Measurements from ENCODE around the gene PLCB4. TPM values are rescaled to one million over a fixed set of nuclear protein-coding genes. Genes with fewer than 3 reads are reported as not detected.

The PLCB4 gene
- total RNA-seq, 4 donors from 2014 or later: 2.3 to 3.9 (median 3.3) TPM

DNA sequence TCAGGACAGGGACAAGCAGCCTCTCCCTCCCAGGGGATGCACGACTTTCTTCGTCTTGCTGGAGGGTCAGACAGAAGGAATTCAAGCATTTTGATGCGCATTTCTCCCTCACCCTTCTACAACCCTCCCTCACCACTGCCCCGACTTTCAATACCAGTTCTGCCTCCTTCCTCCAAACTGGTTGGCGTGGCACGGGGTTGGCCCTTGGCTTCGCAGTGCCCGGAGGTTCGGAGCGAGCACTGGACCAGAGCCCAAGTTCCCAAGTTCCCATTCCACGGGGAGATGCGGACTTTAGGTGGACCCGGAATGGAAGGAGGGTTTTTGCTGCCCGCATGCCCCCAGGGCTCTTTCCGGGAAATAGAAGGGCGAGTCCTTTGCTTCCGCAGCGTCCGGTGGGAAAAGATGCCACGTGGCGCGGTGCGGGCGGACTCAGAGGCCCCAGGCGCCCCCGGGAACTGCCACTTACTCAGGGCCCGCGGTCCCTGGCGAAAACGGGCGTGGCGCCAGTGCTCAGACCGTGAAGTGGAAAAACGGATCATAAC lies 437.5 kb downstream of the PLCB4 start:
- ATAC-seq (no peak), DNase-seq (no peak)
- Histone ChIP-seq H3K4me3 (peak overlapping the region in 3 of 4 donors; percentile 7 to 21 (median 15)), H3K9me3 (no peaks in the 10 kb centered on the region), H3K27me3 (peaks cover 33 to 46% (median 34%) of the 10 kb centered on the region in 3 donors), H3K4me1 (peaks cover 0 to 4% of the 10 kb centered on the region in 2 donors), H3K36me3 (no peaks in the 10 kb centered on the region), H3K27ac (no peak overlapping the region)
- TF ChIP-seq, protein P1, sequence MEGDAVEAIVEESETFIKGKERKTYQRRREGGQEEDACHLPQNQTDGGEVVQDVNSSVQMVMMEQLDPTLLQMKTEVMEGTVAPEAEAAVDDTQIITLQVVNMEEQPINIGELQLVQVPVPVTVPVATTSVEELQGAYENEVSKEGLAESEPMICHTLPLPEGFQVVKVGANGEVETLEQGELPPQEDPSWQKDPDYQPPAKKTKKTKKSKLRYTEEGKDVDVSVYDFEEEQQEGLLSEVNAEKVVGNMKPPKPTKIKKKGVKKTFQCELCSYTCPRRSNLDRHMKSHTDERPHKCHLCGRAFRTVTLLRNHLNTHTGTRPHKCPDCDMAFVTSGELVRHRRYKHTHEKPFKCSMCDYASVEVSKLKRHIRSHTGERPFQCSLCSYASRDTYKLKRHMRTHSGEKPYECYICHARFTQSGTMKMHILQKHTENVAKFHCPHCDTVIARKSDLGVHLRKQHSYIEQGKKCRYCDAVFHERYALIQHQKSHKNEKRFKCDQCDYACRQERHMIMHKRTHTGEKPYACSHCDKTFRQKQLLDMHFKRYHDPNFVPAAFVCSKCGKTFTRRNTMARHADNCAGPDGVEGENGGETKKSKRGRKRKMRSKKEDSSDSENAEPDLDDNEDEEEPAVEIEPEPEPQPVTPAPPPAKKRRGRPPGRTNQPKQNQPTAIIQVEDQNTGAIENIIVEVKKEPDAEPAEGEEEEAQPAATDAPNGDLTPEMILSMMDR (IDR thresholded peaks at IDR 0.05 in 4 of 5, conservative IDR thresholded peaks at IDR 0.05 in 1 of 5): no peak
- no peak for TF ChIP-seq POLR2A (IDR thresholded peaks at IDR 0.05)
- in situ Hi-C loops (cut with MboI; ENCODE audit: low sequenced_read_pairs in 4 of 4) (no loop called here), intact Hi-C loops (cut with DNase I; ENCODE audit: low total_unique reads) (no loop called here)

GRCh38 chr20:9506964-9507369 lies 438.1 kb downstream of the PLCB4 start:
- intact Hi-C loops (cut with DNase I; ENCODE audit: low total_unique reads): no loop called here
- no peaks in the 10 kb centered on the region for H3K9me3 ChIP-seq
- no peak for ATAC-seq
- H3K36me3 ChIP-seq: no peaks in the 10 kb centered on the region
- H3K4me1 ChIP-seq: peaks cover 0 to 4% of the 10 kb centered on the region in 2 donors
- in situ Hi-C loops (cut with MboI; ENCODE audit: low sequenced_read_pairs in 4 of 4): no loop called here
- TF ChIP-seq, protein P1 (IDR thresholded peaks at IDR 0.05 in 4 of 5, conservative IDR thresholded peaks at IDR 0.05 in 1 of 5): no peak
- no peak for TF ChIP-seq POLR2A (IDR thresholded peaks at IDR 0.05)
- H3K4me3 ChIP-seq: peak overlapping the region in 1 of 4 donors; percentile 15
- peaks cover 33 to 46% (median 34%) of the 10 kb centered on the region in 3 donors for H3K27me3 ChIP-seq
- DNase-seq: no peak
- H3K27ac ChIP-seq: no peak overlapping the region

DNA sequence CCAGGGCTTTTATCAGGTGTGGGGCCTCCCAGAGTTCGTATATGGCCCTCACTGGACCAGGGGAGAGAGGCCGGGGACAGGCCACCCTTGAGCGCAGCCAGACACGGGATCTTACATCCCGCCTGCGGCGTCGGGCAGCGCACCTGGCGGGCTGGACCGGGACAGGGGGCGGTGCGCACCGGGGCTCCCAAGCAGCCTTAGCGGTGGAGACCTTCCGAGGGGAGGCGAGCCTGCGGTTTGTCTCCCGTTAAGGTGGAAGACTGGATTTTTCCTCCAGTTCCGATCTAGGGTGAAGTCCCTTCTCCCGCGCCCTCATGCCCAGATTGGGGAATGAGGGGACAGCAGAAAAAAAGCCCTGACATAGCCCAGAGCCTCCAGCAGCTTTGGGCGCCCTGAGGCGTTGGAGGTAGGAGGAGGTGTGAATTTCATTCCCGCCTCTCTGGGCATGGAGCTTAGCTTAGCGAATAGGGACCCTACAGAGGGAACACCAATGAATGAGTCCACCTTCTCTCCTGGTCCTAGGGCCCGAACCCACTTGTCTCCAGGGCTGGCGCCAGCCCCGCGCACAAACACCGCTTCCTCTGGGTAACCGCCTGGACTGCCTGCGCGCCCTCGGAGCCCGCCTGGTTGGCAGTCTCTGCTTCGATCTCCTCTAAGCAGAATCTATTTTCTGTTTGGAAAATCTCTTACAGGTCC lies 438.8 kb downstream of the PLCB4 start:
- in situ Hi-C loops (cut with MboI; ENCODE audit: low sequenced_read_pairs in 4 of 4) (no loop called here), intact Hi-C loops (cut with DNase I; ENCODE audit: low total_unique reads) (no loop called here)
- Histone ChIP-seq H3K27me3 (peaks cover 34 to 49% (median 38%) of the 10 kb centered on the region in 3 donors), H3K27ac (no peak overlapping the region), H3K9me3 (no peaks in the 10 kb centered on the region), H3K4me3 (no peak overlapping the region), H3K36me3 (no peaks in the 10 kb centered on the region), H3K4me1 (peaks cover 0 to 4% of the 10 kb centered on the region in 2 donors)
- DNase-seq: no peak
- TF ChIP-seq POLR2A (IDR thresholded peaks at IDR 0.05): no peak
- TF ChIP-seq, protein P1 (IDR thresholded peaks at IDR 0.05 in 4 of 5, conservative IDR thresholded peaks at IDR 0.05 in 1 of 5): no peak
- no peak for ATAC-seq

DNA sequence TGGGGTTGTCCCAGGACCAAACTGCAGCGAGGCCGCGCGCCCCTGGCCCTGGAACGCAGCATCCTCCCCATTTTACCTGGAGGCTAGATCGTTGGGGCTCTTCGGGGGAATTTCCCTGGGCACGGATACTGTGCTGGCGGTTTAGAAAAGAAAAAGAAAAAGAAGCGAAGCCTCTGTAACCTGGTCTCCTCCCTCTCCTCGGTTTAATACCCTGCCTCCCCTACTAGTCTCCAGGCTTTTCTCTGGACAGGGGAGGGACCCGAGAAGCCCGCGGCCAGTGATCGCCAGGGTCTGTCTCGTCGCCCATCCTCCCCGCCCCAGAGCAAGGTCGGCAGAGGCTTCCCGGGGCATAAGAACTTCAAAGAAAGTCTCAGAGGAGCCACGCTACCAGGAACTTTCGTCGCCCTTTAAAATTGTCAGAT lies 439.4 kb downstream of the PLCB4 start:
- Histone ChIP-seq H3K4me3 (no peak overlapping the region), H3K27me3 (peaks cover 35 to 53% (median 38%) of the 10 kb centered on the region in 3 donors), H3K4me1 (peaks cover 0 to 4% of the 10 kb centered on the region in 2 donors), H3K36me3 (no peaks in the 10 kb centered on the region), H3K27ac (no peak overlapping the region), H3K9me3 (no peaks in the 10 kb centered on the region)
- DNase-seq (no peak), ATAC-seq (no peak)
- in situ Hi-C loops (cut with MboI; ENCODE audit: low sequenced_read_pairs in 4 of 4) (no loop called here), intact Hi-C loops (cut with DNase I; ENCODE audit: low total_unique reads) (no loop called here)
- TF ChIP-seq POLR2A (IDR thresholded peaks at IDR 0.05): no peak
- TF ChIP-seq, protein P1 (IDR thresholded peaks at IDR 0.05 in 4 of 5, conservative IDR thresholded peaks at IDR 0.05 in 1 of 5): no peak

Measured in gastrocnemius medialis (tissue), 4 donors.